ENCODE data around the gene ANO9. TPM values are rescaled to one million over a fixed set of nuclear protein-coding genes. Genes with fewer than 3 reads are reported as not detected.

Gene ANO9
- total RNA-seq, 3 donors from 2014 or later (not counting 1 experiment from before 2014, with no cell fraction given): 15.1 to 21.3 (median 15.1) TPM

- no peak for TF ChIP-seq CTCF (IDR thresholded peaks at IDR 0.05)
- peaks cover 10 to 31% of the 10 kb centered on the region in 2 donors for H3K4me1 Mint-ChIP-seq
- ATAC-seq (peak in 2 of 3 donors; percentile 10 to 20), DNase-seq (peak; percentile 58 to 94)
- H3K27me3 Mint-ChIP-seq (ENCODE audit: low read depth in 2 of 2): no peaks in the 10 kb centered on the region
- WGBS (ENCODE audit: insufficient coverage): 10% methylated on average over 45 of the region's 46 CpGs
- peaks cover 11% of the 10 kb centered on the region for H3K36me3 ChIP-seq (ENCODE audit: control insufficient read depth, insufficient read depth, low read length)
- intact Hi-C loops (cut with micrococcal nuclease): loop anchor here (1.0 to 2.0 kb wide), 5 partner anchors 36 to 244 kb away; partner anchors contain the start of genes BET1L, PSMD13, RIC8A and RNH1
- H3K27me3 ChIP-seq (ENCODE audit: control insufficient read depth, insufficient read depth, low read length): no peaks in the 10 kb centered on the region
- H3K36me3 Mint-ChIP-seq: no peaks in the 10 kb centered on the region
- H3K9me3 Mint-ChIP-seq: no peaks in the 10 kb centered on the region
- H3K4me1 ChIP-seq (ENCODE audit: control insufficient read depth, insufficient read depth, low read length): peaks cover 38% of the 10 kb centered on the region
- H3K9me3 ChIP-seq (ENCODE audit: control insufficient read depth, insufficient read depth, low read length): no peaks in the 10 kb centered on the region
- H3K4me3 ChIP-seq (ENCODE audit: low read length): peak overlapping the region; percentile 31
- H3K4me3 Mint-ChIP-seq: peak overlapping the region; percentile 96
- H3K27ac Mint-ChIP-seq: peak overlapping the region; percentile 82 to 89
- peak overlapping the region; percentile 32 for H3K27ac ChIP-seq (ENCODE audit: low read length)
Measured at GRCh38 chr11:450809-451451, 9.1 kb upstream of the ANO9 start.

GRCh38 chr11:449889-450808 lies 8.3 kb upstream of the ANO9 start, which contains the start of gene PTDSS2:
Gene PTDSS2, plus strand, starts transcription at chr11:450279. Its CDS starts 177 bp downstream, at chr11:450456.
- Histone ChIP-seq H3K27ac (ENCODE audit: low read length) (peak within 1 kb of the TSS; percentile 75), H3K9me3 (ENCODE audit: control insufficient read depth, insufficient read depth, low read length) (no peaks in the 10 kb centered on the region), H3K36me3 (ENCODE audit: control insufficient read depth, insufficient read depth, low read length) (peaks cover 11% of the 10 kb centered on the region), H3K4me1 (ENCODE audit: control insufficient read depth, insufficient read depth, low read length) (peaks cover 35% of the 10 kb centered on the region), H3K4me3 (ENCODE audit: low read length) (peak within 1 kb of the TSS; percentile 31), H3K27me3 (ENCODE audit: control insufficient read depth, insufficient read depth, low read length) (no peaks in the 10 kb centered on the region)
- intact Hi-C loops (cut with micrococcal nuclease): loop anchor here (1.0 to 5.0 kb wide), 6 partner anchors 35 to 243 kb away; partner anchors contain the start of genes BET1L, PSMD13, RIC8A and RNH1
- peak; percentile 94 to 97 for DNase-seq
- WGBS (ENCODE audit: insufficient coverage): under 1% methylated on average over 108 of the region's 108 CpGs
- peak; percentile 76 to 91 (median 81) for ATAC-seq
- no peak for TF ChIP-seq CTCF (IDR thresholded peaks at IDR 0.05)
- Mint-ChIP-seq H3K9me3 (no peaks in the 10 kb centered on the region), H3K36me3 (no peaks in the 10 kb centered on the region), H3K4me3 (peak within 1 kb of the TSS; percentile 96), H3K4me1 (peaks cover 10 to 25% of the 10 kb centered on the region in 2 donors), H3K27ac (peak within 1 kb of the TSS; percentile 91 to 95), H3K27me3 (ENCODE audit: low read depth in 2 of 2) (no peaks in the 10 kb centered on the region)

- peak; percentile 95 to 96 for DNase-seq
- Mint-ChIP-seq H3K27ac (peak overlapping the region; percentile 91 to 95), H3K36me3 (no peaks in the 10 kb centered on the region), H3K4me3 (peak overlapping the region; percentile 88), H3K4me1 (peaks cover 10 to 21% of the 10 kb centered on the region in 2 donors), H3K9me3 (no peaks in the 10 kb centered on the region), H3K27me3 (ENCODE audit: low read depth in 2 of 2) (no peaks in the 10 kb centered on the region)
- ATAC-seq: peak; percentile 75 to 88 (median 77)
- TF ChIP-seq CTCF (IDR thresholded peaks at IDR 0.05): peak; percentile 77
- H3K27ac ChIP-seq (ENCODE audit: low read length): peak overlapping the region; percentile 88
- H3K9me3 ChIP-seq (ENCODE audit: control insufficient read depth, insufficient read depth, low read length): no peaks in the 10 kb centered on the region
- no peaks in the 10 kb centered on the region for H3K27me3 ChIP-seq (ENCODE audit: control insufficient read depth, insufficient read depth, low read length)
- intact Hi-C loops (cut with micrococcal nuclease): loop anchor here (5.0 kb wide), 1 partner anchor 196 kb away; no protein-coding TSS in a partner anchor
- peaks cover 35% of the 10 kb centered on the region for H3K4me1 ChIP-seq (ENCODE audit: control insufficient read depth, insufficient read depth, low read length)
- H3K4me3 ChIP-seq (ENCODE audit: low read length): peak overlapping the region; percentile 53
- WGBS (ENCODE audit: insufficient coverage): 4% methylated on average over 55 of the region's 55 CpGs
- peaks cover under 1% of the 10 kb centered on the region for H3K36me3 ChIP-seq (ENCODE audit: control insufficient read depth, insufficient read depth, low read length)
Measured at GRCh38 chr11:447923-448731, 6.3 kb upstream of the ANO9 start.

All from natural killer cell (primary cell).